ENCODE results near the gene SERF1B. TPM values are rescaled to one million over a fixed set of nuclear protein-coding genes. Genes with fewer than 3 reads are reported as not detected.
"Not testable (repeated sequence)": the region's sequence is repeated elsewhere in the genome, so short reads cannot be mapped to it uniquely, and the experiment has no call there.

Gene SERF1B
- total and polyA plus RNA-seq, 2 of the 4 experiments (the other 2 are of a cell fraction) = 10.4 to 27.1 TPM

DNA sequence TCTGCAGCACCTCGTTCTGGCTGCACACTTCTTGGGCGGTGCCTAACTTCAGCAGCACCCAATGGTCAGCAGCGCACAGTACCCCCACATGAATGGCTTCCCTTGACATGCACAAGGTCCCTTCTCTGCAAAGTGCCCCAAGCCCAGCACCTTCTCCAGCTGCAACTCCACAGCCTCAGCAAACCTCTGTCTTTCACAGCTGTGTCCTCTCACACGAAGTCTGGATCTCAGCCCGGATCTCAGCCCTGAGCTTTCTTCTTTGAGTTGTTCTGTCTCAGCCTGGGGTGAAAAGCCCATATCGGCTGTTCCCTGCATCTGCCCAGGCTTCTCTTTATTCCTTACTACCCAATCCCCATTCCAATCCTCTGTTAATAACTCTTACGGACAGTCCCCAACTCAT is 66.7 kb downstream of the SERF1B start:
- BruUV-seq (replicated peaks) = not testable (repeated sequence)

More for the DNA sequence above, 66.7 kb downstream of the SERF1B start:
- ATAC-seq (ENCODE audit: low read depth); H3K4me3 ChIP-seq (ENCODE audit: insufficient read depth, low read depth, low read length); H4K91ac ChIP-seq (ENCODE audit: insufficient read depth, low read depth, low read length); H3K9ac ChIP-seq (ENCODE audit: low read depth, low read length); H2AFZ ChIP-seq (replicated peaks; ENCODE audit: low read length, poor library complexity); H3K4me1 ChIP-seq (ENCODE audit: control insufficient read depth, insufficient read depth, low read length); H2BK20ac ChIP-seq (ENCODE audit: low read depth, low read length); H2AK9ac ChIP-seq (replicated peaks; ENCODE audit: low read depth, low read length, poor library complexity); in situ Hi-C loops (cut with MboI; ENCODE audit: low sequenced_read_pairs); H2BK120ac ChIP-seq (ENCODE audit: low read depth, low read length); H3K4ac ChIP-seq (ENCODE audit: low read depth, low read length); H2AK5ac ChIP-seq (ENCODE audit: low read depth, low read length); H2BK5ac ChIP-seq (ENCODE audit: low read depth, low read length, poor library complexity, severe bottlenecking); H3K18ac ChIP-seq (ENCODE audit: low read depth, low read length); H3K56ac ChIP-seq (ENCODE audit: extremely low read depth, insufficient read depth, low read length); DNase-seq; H4K8ac ChIP-seq (ENCODE audit: low read depth in 2 of 2, low read length in 2 of 2); H3K4me2 ChIP-seq (ENCODE audit: low read depth, low read length); H3K79me1 ChIP-seq (ENCODE audit: low read depth in 1 of 2, low read length in 2 of 2); CTCF ChIA-PET; dilution Hi-C loops (cut with HindIII; ENCODE audit: low sequenced_read_pairs, unreplicated experiment); H3K23ac ChIP-seq (ENCODE audit: low read depth, low read length); H3K27ac ChIP-seq (ENCODE audit: insufficient read depth, low read length); H4K20me1 ChIP-seq (ENCODE audit: insufficient read depth, low read length); H4K5ac ChIP-seq (ENCODE audit: low read depth, low read length); H3K14ac ChIP-seq (replicated peaks; ENCODE audit: low read depth, low read length); H3K9me1 ChIP-seq (ENCODE audit: insufficient read depth, low read length); POLR2A ChIA-PET (ENCODE audit: unreplicated experiment); H2BK15ac ChIP-seq (ENCODE audit: low read depth, low read length); H3K9me3 ChIP-seq (ENCODE audit: control insufficient read depth, insufficient read depth, low read length); H3K27me3 ChIP-seq (ENCODE audit: control insufficient read depth, insufficient read depth, low read length); H3K36me3 ChIP-seq (ENCODE audit: control insufficient read depth, insufficient read depth, low read length); intact Hi-C loops (cut with micrococcal nuclease): not testable (repeated sequence)
- WGBS, 2 experiments (ENCODE audit: extremely low coverage in 2 of 2, insufficient read length in 1 of 2) = no CpG with 5 or more reads among the region's 7 CpGs

Small RNA genes within 50 kb of the gene (microRNA-seq; reads per million reads assigned to microRNA genes)
- gene CDH12P2 (ENCODE audit: insufficient read depth, insufficient read length) = not detected

Small RNA genes within 50 kb of the gene (small RNA-seq; reads per million reads assigned to genes)
- 0 reads per million in 5 experiments for gene CDH12P2

Other genes starting within 250 kb of the SERF1B start
- 37.5 and 101 TPM in 2 replicates for gene SMN2, start 24.4 kb downstream of the SERF1B start, total RNA-seq (2012; rRNA removed)
- gene SMN2, start 24.4 kb downstream of the SERF1B start, polyA plus RNA-seq (2012; rRNA removed) = 50.4 and 52.0 TPM in 2 replicates